Tibial nerve (tissue), 3 donors: ENCODE measurements around the gene RXYLT1.
"Not testable (repeated sequence)": the region's sequence is repeated elsewhere in the genome, so short reads cannot be mapped to it uniquely, and the experiment has no call there.

ENCODE experiments used
- POLR2A ChIP-seq, 2 donors: fragments of 450-650 bp; IDR thresholded peaks; one replicate each; pipeline ENCODE4 v1.6.1; 2017; ENCODE audit warnings: antibody characterized with exemption in 2 of 2, mild to moderate bottlenecking in 2 of 2, moderate library complexity in 2 of 2
- TF ChIP-seq, protein P1 (sequence below), 5 experiments: fragments of 200-600 bp in 3 of 5; fragments of 450-650 bp in 2 of 5; sonication (generic) in 3 of 5; IDR thresholded peaks; one replicate each; pipeline ENCODE4 v1.5.1; 2016 to 2019; ENCODE audit warnings: antibody characterized with exemption in 5 of 5, mild to moderate bottlenecking in 3 of 5, moderate library complexity in 2 of 5

- TF ChIP-seq, protein P1, sequence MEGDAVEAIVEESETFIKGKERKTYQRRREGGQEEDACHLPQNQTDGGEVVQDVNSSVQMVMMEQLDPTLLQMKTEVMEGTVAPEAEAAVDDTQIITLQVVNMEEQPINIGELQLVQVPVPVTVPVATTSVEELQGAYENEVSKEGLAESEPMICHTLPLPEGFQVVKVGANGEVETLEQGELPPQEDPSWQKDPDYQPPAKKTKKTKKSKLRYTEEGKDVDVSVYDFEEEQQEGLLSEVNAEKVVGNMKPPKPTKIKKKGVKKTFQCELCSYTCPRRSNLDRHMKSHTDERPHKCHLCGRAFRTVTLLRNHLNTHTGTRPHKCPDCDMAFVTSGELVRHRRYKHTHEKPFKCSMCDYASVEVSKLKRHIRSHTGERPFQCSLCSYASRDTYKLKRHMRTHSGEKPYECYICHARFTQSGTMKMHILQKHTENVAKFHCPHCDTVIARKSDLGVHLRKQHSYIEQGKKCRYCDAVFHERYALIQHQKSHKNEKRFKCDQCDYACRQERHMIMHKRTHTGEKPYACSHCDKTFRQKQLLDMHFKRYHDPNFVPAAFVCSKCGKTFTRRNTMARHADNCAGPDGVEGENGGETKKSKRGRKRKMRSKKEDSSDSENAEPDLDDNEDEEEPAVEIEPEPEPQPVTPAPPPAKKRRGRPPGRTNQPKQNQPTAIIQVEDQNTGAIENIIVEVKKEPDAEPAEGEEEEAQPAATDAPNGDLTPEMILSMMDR (IDR thresholded peaks at IDR 0.05): not testable (repeated sequence)
- TF ChIP-seq POLR2A (IDR thresholded peaks at IDR 0.05): not testable (repeated sequence)
Observed at GRCh38 chr12:63741431-63741830, 38.3 kb upstream of the RXYLT1 start.
